K562 (cell line): ENCODE measurements around the gene NOLC1. TPM values are rescaled to one million over a fixed set of nuclear protein-coding genes. Genes with fewer than 3 reads are reported as not detected.

ENCODE experiments used
- AFF4 ChIP-seq: sonication (generic); formaldehyde crosslinking; IDR thresholded peaks from 2 replicates; pipeline ENCODE4 v1.8.0; 2023; ENCODE audit warnings: mild to moderate bottlenecking, missing genetic modification reagents
- GTF2B ChIP-seq: IDR thresholded peaks from 2 replicates; pipeline ENCODE4 v1.6.1; 2011; ENCODE audit not compliant: insufficient read length; ENCODE audit errors: extremely low read depth
- JUNB ChIP-seq: fragments of 450-650 bp; formaldehyde crosslinking; conservative IDR thresholded peaks from 2 replicates; pipeline ENCODE4 v1.4.0; 2020; ENCODE audit warnings: mild to moderate bottlenecking
- MYNN ChIP-seq, 2 experiments: sonication (generic); formaldehyde crosslinking in 1 of 2; IDR thresholded peaks; 2 replicates each; pipeline versions ENCODE4 v1.5.0 to v1.6.1; 2016 to 2020; ENCODE audit warnings: antibody characterized with exemption in 1 of 2, missing genetic modification reagents in 1 of 2
- NFRKB ChIP-seq: fragments of 450-650 bp; IDR thresholded peaks from 2 replicates; pipeline ENCODE4 v1.6.1; 2016; ENCODE audit warnings: low read depth
- NFYB ChIP-seq: IDR thresholded peaks from 2 replicates; pipeline ENCODE4 v1.6.1; 2011; ENCODE audit warnings: mild to moderate bottlenecking, moderate library complexity; ENCODE audit not compliant: insufficient read length; ENCODE audit errors: extremely low read depth
- RBM39 ChIP-seq: fragments of 200-400 bp; formaldehyde crosslinking; optimal IDR thresholded peaks from 2 replicates; pipeline ENCODE3; 2018; ENCODE audit warnings: low read depth, low read length
- RREB1 ChIP-seq: fragments of 250-450 bp; sonication (Bioruptor Pico); IDR thresholded peaks from 2 replicates; pipeline ENCODE4 v1.4.0; 2020
- SIN3A ChIP-seq, 2 experiments: fragments of 150-350 bp in 1 of 2; IDR thresholded peaks; 2 replicates each; pipeline ENCODE4 v1.6.1; 2011 to 2016; ENCODE audit warnings: borderline replicate concordance in 2 of 2, low read depth in 2 of 2, low read length in 2 of 2, mild to moderate bottlenecking in 2 of 2, moderate library complexity in 2 of 2; ENCODE audit not compliant: control insufficient read depth in 1 of 2
- THRA ChIP-seq: fragments of 450-650 bp; IDR thresholded peaks from 2 replicates; pipeline ENCODE4 v1.6.1; 2017; ENCODE audit warnings: mild to moderate bottlenecking, moderate library complexity
- ZNF124 ChIP-seq: sonication (generic); formaldehyde crosslinking; IDR thresholded peaks from 2 replicates; pipeline ENCODE4 v1.8.1; 2022; ENCODE audit warnings: missing genetic modification reagents
- ZNF436 ChIP-seq: fragments of 250-450, 450-650 bp; sonication (Bioruptor Pico); formaldehyde crosslinking; IDR thresholded peaks from 2 replicates; pipeline ENCODE4 v1.7.0; 2020; ENCODE audit warnings: mild to moderate bottlenecking
- ZNF707 ChIP-seq: fragments of 250-450 bp; sonication (Bioruptor Pico); conservative IDR thresholded peaks from 2 replicates; pipeline ENCODE4 v1.8.0; 2022; ENCODE audit warnings: inconsistent platforms, mild to moderate bottlenecking, moderate library complexity
- polyA plus RNA-seq, 8 experiments: library from polyadenylated mRNA; depleted of rRNA in 4 of 8; stranded (reverse) in 5 of 8; unstranded in 3 of 8; fragments of >200 nt; fragmentation: Nextera tagmentation in 2 of 8; fragmentation: Illumina TruSeq in 1 of 8; extraction: Ambion mirVana in 2 of 8; extraction: Trizol in 1 of 8; gene quantifications; 2 replicates each; pipeline versions ENCODE4 v1.2.1 to v1.2.3, GENCODE V29; 2011 to 2014; ENCODE audit warnings: inconsistent platforms in 1 of 8, missing spikeins in 1 of 8
- total RNA-seq, 7 experiments: library from RNA; depleted of rRNA in 6 of 7; stranded (reverse); fragments of >200 nt in 6 of 7; fragmentation: Illumina TruSeq in 2 of 7; extraction: Trizol in 2 of 7; gene quantifications; 2 replicates each; pipeline versions ENCODE4 v1.2.1 to v1.2.3, GENCODE V29; 2011 to 2021; ENCODE audit warnings: low replicate concordance in 1 of 7

The NOLC1 gene
- total and polyA plus RNA-seq, 9 of the 15 experiments (the other 6 are each of a cell fraction or from before 2014, with no cell fraction given): 102 to 310 (median 165) TPM

GRCh38 chr10:102132563-102133372 lies 19.4 kb upstream of the NOLC1 start, which contains the start of gene PPRC1 (continued):
- TF ChIP-seq MYNN (IDR thresholded peaks at IDR 0.05) (no peak), MYNN (CRISPR knock-in tag; IDR thresholded peaks at IDR 0.05) (no peak), AFF4 (CRISPR knock-in tag) (peak; percentile 28; the same call in 1 of the 2 replicates), ZNF124 (CRISPR knock-in tag) (no peak), NFYB (no peak), NFRKB (peak; percentile 61; the same call in 1 of the 2 replicates), ZNF707 (CRISPR knock-in tag) (no peak), GTF2B (no peak), RREB1 (CRISPR knock-in tag) (no peak), ZNF436 (CRISPR knock-in tag) (no peak), RBM39 (no peak), SIN3A (IDR thresholded peaks at IDR 0.05; ENCODE audit: borderline replicate concordance in 2 of 2, control insufficient read depth in 1 of 2, low read depth in 2 of 2, low read length in 2 of 2) (peak in 1 of 2 experiments; percentile 12; a peak in 1 of 4 replicates), THRA (no peak), JUNB (no peak)
